ENCODE results near the gene RCL1. TPM values are rescaled to one million over a fixed set of nuclear protein-coding genes. Genes with fewer than 3 reads are reported as not detected.

The RCL1 gene
- total and polyA plus RNA-seq, 3 experiments from 2014 or later: 17.7 to 39.1 (median 36.5) TPM

DNA sequence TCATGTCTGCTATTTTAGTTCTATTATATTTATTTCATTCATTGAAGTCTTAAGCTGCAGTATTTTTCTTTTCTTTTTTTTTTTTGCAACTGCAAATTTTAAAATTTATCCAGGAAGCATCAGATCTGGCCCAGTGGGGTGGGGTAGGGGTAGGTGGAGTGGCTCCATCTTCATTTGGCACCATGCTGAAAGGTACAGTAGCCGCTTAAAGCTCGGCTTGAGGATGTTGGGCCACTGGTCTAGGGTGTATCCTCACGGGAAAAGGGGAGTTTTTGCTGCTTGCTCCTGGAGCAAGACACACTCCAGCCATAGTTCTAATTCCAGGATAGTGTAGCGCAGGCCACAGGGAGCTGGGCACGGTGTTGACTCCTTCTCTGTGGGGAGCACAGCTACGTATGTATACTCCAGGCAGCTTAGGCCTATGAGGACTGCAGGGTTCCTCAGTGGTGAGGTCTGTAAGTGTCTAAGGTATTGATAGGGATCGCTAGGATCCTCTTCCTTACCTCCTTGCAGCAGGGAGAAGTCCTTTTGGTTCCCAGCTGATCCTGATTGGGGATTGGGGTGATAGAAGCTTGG, 22.7 kb downstream of the RCL1 start:
- Histone ChIP-seq H3K4me3 (ENCODE audit: low read length) (no peak overlapping the region), H3K9me3 (ENCODE audit: low read length) (no peaks in the 10 kb centered on the region), H3K36me3 (ENCODE audit: insufficient read depth, low read length) (no peaks in the 10 kb centered on the region), H3K27me3 (ENCODE audit: insufficient read depth, low read length, poor library complexity, severe bottlenecking) (no peaks in the 10 kb centered on the region), H3K4me1 (ENCODE audit: insufficient read depth, low read length) (no peaks in the 10 kb centered on the region), H3K27ac (ENCODE audit: low read depth, low read length) (no peak overlapping the region)
- peaks cover 3 to 14% (median 8%) of the 10 kb centered on the region in 5 donors for H3K9me3 Mint-ChIP-seq
- no peak for DNase-seq
- peaks cover 1 to 30% (median 3%) of the 10 kb centered on the region in 3 donors for H3K36me3 Mint-ChIP-seq
- no peaks in the 10 kb centered on the region for H3K27me3 Mint-ChIP-seq
- peaks cover 22 to 49% (median 40%) of the 10 kb centered on the region in 3 donors for H3K4me1 Mint-ChIP-seq
- peak overlapping the region in 1 of 8 donors; percentile 35 for H3K27ac Mint-ChIP-seq
- H3K4me3 Mint-ChIP-seq: no peak overlapping the region
- ChIA-PET CTCF (interaction anchor here (1.3 kb wide), 1 partner anchor 52 kb away, joined by 3 read pairs; no protein-coding TSS in a partner anchor), POLR2A (no interaction called here)

DNA sequence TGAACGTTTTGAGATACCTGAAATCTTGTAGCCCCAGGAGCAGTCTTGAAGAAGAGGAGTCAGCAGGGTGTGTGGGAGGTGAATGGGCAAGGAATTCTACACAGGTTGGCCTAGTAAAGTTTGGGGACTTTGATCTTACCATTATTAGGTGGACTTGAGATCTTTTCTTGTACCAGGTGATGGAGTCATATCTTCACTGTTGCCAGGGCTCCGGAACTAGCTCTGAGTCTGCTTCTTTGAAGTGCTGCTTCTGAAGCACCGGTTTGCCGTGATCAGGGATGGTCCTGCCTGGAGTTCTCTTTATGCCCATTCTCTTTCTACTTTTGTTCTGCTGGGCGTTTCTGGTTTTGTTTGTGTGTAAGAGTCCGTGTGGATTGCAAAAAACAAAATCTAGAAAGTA, 27.4 kb downstream of the RCL1 start:
- Mint-ChIP-seq H3K9me3 (peaks cover 0 to under 1% (median 0%) of the 10 kb centered on the region in 5 donors), H3K27ac (no peak overlapping the region), H3K27me3 (no peaks in the 10 kb centered on the region), H3K4me1 (peaks cover 22 to 40% (median 33%) of the 10 kb centered on the region in 3 donors), H3K4me3 (no peak overlapping the region), H3K36me3 (peaks cover 0 to 9% (median 6%) of the 10 kb centered on the region in 3 donors)
- Histone ChIP-seq H3K27me3 (ENCODE audit: insufficient read depth, low read length, poor library complexity, severe bottlenecking) (no peaks in the 10 kb centered on the region), H3K27ac (ENCODE audit: low read depth, low read length) (no peak overlapping the region), H3K4me1 (ENCODE audit: insufficient read depth, low read length) (peaks cover 5% of the 10 kb centered on the region), H3K9me3 (ENCODE audit: low read length) (no peaks in the 10 kb centered on the region), H3K4me3 (ENCODE audit: low read length) (no peak overlapping the region), H3K36me3 (ENCODE audit: insufficient read depth, low read length) (no peaks in the 10 kb centered on the region)
- DNase-seq: no peak
- ChIA-PET POLR2A (no interaction called here), CTCF (no interaction called here)

DNA sequence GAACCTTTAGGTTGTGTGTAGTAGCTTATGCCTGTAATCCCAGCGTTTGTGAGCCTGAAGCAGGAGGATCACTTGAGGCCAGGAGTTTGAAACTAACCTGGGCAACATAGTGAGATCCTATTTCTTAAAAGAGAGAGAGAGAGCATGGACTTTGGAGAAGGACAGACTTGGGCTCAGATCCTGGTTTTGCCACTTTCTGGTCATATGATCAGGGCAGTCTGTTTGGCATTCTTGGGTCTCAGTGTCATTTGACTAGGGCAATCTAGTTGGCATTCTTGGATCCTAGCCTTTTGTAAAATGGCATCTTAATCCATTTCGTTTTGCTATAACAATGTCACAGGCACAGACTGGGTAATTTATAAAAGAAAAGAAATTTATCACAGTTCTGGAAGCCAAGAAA, 28.4 kb downstream of the RCL1 start:
- Histone ChIP-seq H3K27ac (ENCODE audit: low read depth, low read length) (no peak overlapping the region), H3K9me3 (ENCODE audit: low read length) (no peaks in the 10 kb centered on the region), H3K4me3 (ENCODE audit: low read length) (no peak overlapping the region), H3K27me3 (ENCODE audit: insufficient read depth, low read length, poor library complexity, severe bottlenecking) (no peaks in the 10 kb centered on the region), H3K36me3 (ENCODE audit: insufficient read depth, low read length) (no peaks in the 10 kb centered on the region), H3K4me1 (ENCODE audit: insufficient read depth, low read length) (peaks cover 5% of the 10 kb centered on the region)
- ChIA-PET CTCF (no interaction called here), POLR2A (no interaction called here)
- peak overlapping the region in 1 of 8 donors; percentile 16 for H3K27ac Mint-ChIP-seq
- no peak overlapping the region for H3K4me3 Mint-ChIP-seq
- no peaks in the 10 kb centered on the region for H3K9me3 Mint-ChIP-seq
- DNase-seq: no peak
- peaks cover 17 to 30% (median 26%) of the 10 kb centered on the region in 3 donors for H3K4me1 Mint-ChIP-seq
- H3K36me3 Mint-ChIP-seq: peaks cover 0 to 12% (median 0%) of the 10 kb centered on the region in 3 donors
- peaks cover 0 to 1% of the 10 kb centered on the region in 2 donors for H3K27me3 Mint-ChIP-seq

DNA sequence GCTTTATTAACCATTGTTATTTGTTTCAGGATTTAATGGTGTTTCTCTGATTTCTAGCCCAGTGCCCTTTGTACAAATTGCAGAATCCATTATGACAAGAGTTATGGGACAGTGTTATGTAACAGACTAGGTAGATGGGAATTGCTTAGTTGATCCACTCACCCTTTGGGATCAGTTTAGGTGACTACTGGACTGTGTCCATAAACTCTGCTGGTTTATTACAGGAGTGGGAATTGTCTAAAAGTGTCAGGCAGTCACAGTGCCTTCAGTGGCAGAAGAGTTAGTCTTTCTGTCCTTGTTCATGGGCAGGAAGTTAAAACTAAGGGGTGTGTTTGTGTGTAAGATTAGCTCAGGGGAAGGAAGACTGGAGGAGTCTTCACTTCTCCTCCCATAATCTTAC, 29.3 kb downstream of the RCL1 start:
- CTCF ChIA-PET: no interaction called here
- POLR2A ChIA-PET: no interaction called here
- Mint-ChIP-seq H3K9me3 (no peaks in the 10 kb centered on the region), H3K27ac (peak overlapping the region in 2 of 8 donors; percentile 43 to 61), H3K4me1 (peaks cover 17 to 29% (median 24%) of the 10 kb centered on the region in 3 donors), H3K27me3 (peaks cover 0 to 1% of the 10 kb centered on the region in 2 donors), H3K4me3 (no peak overlapping the region), H3K36me3 (peaks cover 3 to 16% (median 3%) of the 10 kb centered on the region in 3 donors)
- no peak for DNase-seq
- Histone ChIP-seq H3K4me3 (ENCODE audit: low read length) (no peak overlapping the region), H3K27ac (ENCODE audit: low read depth, low read length) (no peak overlapping the region), H3K9me3 (ENCODE audit: low read length) (no peaks in the 10 kb centered on the region), H3K36me3 (ENCODE audit: insufficient read depth, low read length) (no peaks in the 10 kb centered on the region), H3K27me3 (ENCODE audit: insufficient read depth, low read length, poor library complexity, severe bottlenecking) (no peaks in the 10 kb centered on the region), H3K4me1 (ENCODE audit: insufficient read depth, low read length) (peaks cover 5% of the 10 kb centered on the region)

DNA sequence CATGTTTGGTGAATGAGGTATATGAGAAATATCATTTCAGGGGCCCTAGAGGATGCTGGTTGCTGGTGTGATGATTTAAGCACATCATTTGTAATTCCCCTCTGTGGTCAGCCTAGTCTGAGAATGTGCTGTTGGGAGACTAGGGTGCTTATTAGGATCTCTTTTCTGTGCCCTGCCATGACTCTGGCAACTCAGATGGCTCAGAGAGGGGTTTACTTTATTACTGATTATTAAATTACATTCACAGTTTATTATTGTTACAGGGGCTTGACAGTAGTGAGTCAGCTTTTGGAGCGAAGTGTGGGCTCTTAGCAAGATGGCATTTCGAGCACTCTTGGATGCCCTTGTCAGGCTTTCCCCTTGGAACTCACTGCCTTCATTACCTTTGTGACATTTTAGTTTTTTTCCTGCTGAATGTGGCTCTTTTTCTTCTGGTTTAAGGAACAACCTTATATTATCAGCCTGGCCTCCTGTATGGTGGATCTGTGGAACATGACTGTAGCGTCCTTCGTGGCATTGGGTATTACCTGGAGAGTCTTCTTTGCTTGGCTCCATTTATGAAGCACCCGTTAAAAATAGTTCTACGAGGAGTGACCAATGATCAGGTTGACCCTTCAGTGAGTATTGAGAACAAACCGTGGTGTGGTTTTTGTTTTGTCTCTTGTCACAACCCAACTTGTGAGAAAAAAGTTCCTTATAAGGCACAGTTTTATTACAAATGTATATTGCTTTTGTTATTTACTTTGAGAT, 33.8 kb downstream of the RCL1 start:
- CTCF ChIA-PET: interaction anchor here (1.9 to 2.0 kb wide), 2 partner anchors 10 to 67 kb away, joined by 4 read pairs; no protein-coding TSS in a partner anchor
- Histone ChIP-seq H3K27ac (ENCODE audit: low read depth, low read length) (no peak overlapping the region), H3K36me3 (ENCODE audit: insufficient read depth, low read length) (peaks cover 5% of the 10 kb centered on the region), H3K4me1 (ENCODE audit: insufficient read depth, low read length) (peaks cover 5% of the 10 kb centered on the region), H3K27me3 (ENCODE audit: insufficient read depth, low read length, poor library complexity, severe bottlenecking) (no peaks in the 10 kb centered on the region), H3K4me3 (ENCODE audit: low read length) (no peak overlapping the region), H3K9me3 (ENCODE audit: low read length) (no peaks in the 10 kb centered on the region)
- Mint-ChIP-seq H3K27me3 (peaks cover 0 to 1% of the 10 kb centered on the region in 2 donors), H3K4me1 (peaks cover 6 to 14% (median 14%) of the 10 kb centered on the region in 3 donors), H3K4me3 (no peak overlapping the region), H3K9me3 (no peaks in the 10 kb centered on the region), H3K27ac (no peak overlapping the region), H3K36me3 (peaks cover 7 to 33% (median 9%) of the 10 kb centered on the region in 3 donors)
- DNase-seq: no peak
- POLR2A ChIA-PET: no interaction called here

DNA sequence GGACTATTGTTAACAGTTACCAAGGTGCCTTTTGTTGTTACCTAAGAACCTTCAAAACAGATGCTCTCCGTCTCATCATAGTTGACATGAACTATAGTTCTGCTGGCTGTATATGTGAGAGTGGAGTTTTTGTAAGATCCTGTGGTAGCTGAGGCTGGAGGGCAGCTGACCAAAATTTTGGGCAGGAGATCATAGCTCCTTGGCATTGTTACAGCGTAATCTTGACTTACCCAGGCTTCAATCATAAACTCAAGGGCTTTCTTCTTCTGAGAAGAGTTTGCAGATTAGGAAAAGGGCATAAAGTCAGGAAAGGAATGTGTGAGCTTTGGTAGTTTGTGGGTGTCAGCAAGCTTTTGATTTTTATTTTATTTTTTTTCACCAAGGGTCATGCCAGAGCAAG, 34.5 kb downstream of the RCL1 start:
- peaks cover 3 to 8% (median 7%) of the 10 kb centered on the region in 3 donors for H3K4me1 Mint-ChIP-seq
- H3K4me3 ChIP-seq (ENCODE audit: low read length): no peak overlapping the region
- no peak overlapping the region for H3K27ac ChIP-seq (ENCODE audit: low read depth, low read length)
- no peaks in the 10 kb centered on the region for H3K9me3 Mint-ChIP-seq
- no peak overlapping the region for H3K27ac Mint-ChIP-seq
- peaks cover 5% of the 10 kb centered on the region for H3K36me3 ChIP-seq (ENCODE audit: insufficient read depth, low read length)
- peaks cover under 1% of the 10 kb centered on the region for H3K4me1 ChIP-seq (ENCODE audit: insufficient read depth, low read length)
- POLR2A ChIA-PET: no interaction called here
- peaks cover 7 to 39% (median 11%) of the 10 kb centered on the region in 3 donors for H3K36me3 Mint-ChIP-seq
- H3K27me3 Mint-ChIP-seq: peaks cover 0 to 1% of the 10 kb centered on the region in 2 donors
- CTCF ChIA-PET: interaction anchor here (1.9 to 2.0 kb wide), 2 partner anchors 10 to 68 kb away, joined by 4 read pairs; no protein-coding TSS in a partner anchor
- no peaks in the 10 kb centered on the region for H3K9me3 ChIP-seq (ENCODE audit: low read length)
- H3K27me3 ChIP-seq (ENCODE audit: insufficient read depth, low read length, poor library complexity, severe bottlenecking): no peaks in the 10 kb centered on the region
- DNase-seq: no peak
- H3K4me3 Mint-ChIP-seq: no peak overlapping the region

DNA sequence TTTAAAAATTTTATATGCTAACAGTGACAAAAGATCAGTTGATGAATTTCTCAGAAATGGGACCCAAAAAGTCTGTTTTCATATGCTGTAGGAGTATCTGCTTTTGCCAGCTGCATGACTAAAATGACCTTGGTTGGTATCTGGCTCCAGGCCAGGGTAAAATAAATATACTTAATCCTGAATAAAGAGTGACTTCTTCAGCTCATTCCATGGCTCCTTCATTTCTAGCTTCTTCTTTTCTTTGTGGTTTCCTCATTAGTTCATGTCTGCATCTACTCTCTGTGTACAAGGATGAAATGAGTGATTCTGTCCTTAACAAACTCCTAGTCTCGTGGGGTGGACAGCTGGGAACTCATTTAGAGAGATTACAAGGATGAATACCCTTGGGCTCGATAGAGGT, 36.0 kb downstream of the RCL1 start:
- POLR2A ChIA-PET: no interaction called here

DNA sequence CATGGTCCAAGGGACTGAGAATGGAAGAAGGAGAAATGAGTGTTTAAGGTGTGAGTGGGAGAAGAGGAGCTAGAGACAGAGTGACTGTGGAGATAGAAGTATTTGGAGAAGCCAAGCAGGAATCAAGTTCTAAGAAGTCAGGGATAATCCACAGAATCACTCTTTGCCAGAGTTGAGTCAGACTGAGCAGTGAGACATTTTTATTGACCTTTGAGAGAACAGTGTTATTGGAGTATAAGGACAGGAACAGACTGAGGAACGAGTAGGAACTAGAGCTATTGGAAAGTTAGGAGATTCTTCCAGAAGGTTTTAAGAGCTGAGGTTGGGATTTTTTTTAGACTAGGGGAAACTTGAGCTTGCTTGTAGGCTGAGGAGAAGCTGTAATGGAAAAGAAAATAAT, 37.2 kb downstream of the RCL1 start:
- Mint-ChIP-seq H3K4me3 (no peak overlapping the region), H3K4me1 (peaks cover 0 to 2% (median 0%) of the 10 kb centered on the region in 3 donors), H3K36me3 (peaks cover 16 to 55% (median 25%) of the 10 kb centered on the region in 3 donors), H3K27me3 (peaks cover 0 to 1% of the 10 kb centered on the region in 2 donors), H3K9me3 (no peaks in the 10 kb centered on the region), H3K27ac (no peak overlapping the region)
- H3K4me3 ChIP-seq (ENCODE audit: low read length): no peak overlapping the region
- H3K36me3 ChIP-seq (ENCODE audit: insufficient read depth, low read length): peaks cover 5% of the 10 kb centered on the region
- ChIA-PET POLR2A (no interaction called here), CTCF (no interaction called here)
- no peak overlapping the region for H3K27ac ChIP-seq (ENCODE audit: low read depth, low read length)
- H3K9me3 ChIP-seq (ENCODE audit: low read length): no peaks in the 10 kb centered on the region
- no peak for DNase-seq
- H3K27me3 ChIP-seq (ENCODE audit: insufficient read depth, low read length, poor library complexity, severe bottlenecking): no peaks in the 10 kb centered on the region
- H3K4me1 ChIP-seq (ENCODE audit: insufficient read depth, low read length): no peaks in the 10 kb centered on the region

More for the DNA sequence above, 36.0 kb downstream of the RCL1 start:
- peaks cover 0 to 1% of the 10 kb centered on the region in 2 donors for H3K27me3 Mint-ChIP-seq
- CTCF ChIA-PET: interaction anchor here (0.7 to 2.0 kb wide), 4 partner anchors 8 to 69 kb away, joined by 3 to 4 read pairs (median 4); no protein-coding TSS in a partner anchor
- no peak overlapping the region for H3K27ac Mint-ChIP-seq
- peaks cover 5% of the 10 kb centered on the region for H3K36me3 ChIP-seq (ENCODE audit: insufficient read depth, low read length)
- H3K4me3 ChIP-seq (ENCODE audit: low read length): no peak overlapping the region
- H3K4me1 Mint-ChIP-seq: peaks cover 0 to 3% (median 0%) of the 10 kb centered on the region in 3 donors
- H3K36me3 Mint-ChIP-seq: peaks cover 9 to 50% (median 17%) of the 10 kb centered on the region in 3 donors
- no peaks in the 10 kb centered on the region for H3K27me3 ChIP-seq (ENCODE audit: insufficient read depth, low read length, poor library complexity, severe bottlenecking)
- no peak overlapping the region for H3K4me3 Mint-ChIP-seq
- no peaks in the 10 kb centered on the region for H3K9me3 ChIP-seq (ENCODE audit: low read length)
- no peaks in the 10 kb centered on the region for H3K4me1 ChIP-seq (ENCODE audit: insufficient read depth, low read length)
- no peak overlapping the region for H3K27ac ChIP-seq (ENCODE audit: low read depth, low read length)
- H3K9me3 Mint-ChIP-seq: no peaks in the 10 kb centered on the region
- DNase-seq: no peak

Data from CD8-positive, alpha-beta memory T cell (primary cell).